BJ (cell line): ENCODE data around the gene ARHGAP40. TPM values are rescaled to one million over a fixed set of nuclear protein-coding genes. Genes with fewer than 3 reads are reported as not detected.

ENCODE experiments used
- CTCF ChIA-PET: fragments of 350-600 bp; formaldehyde crosslinking; extraction: SDS; loops from one replicate; lab custom pipeline; 2021; ENCODE audit warnings: antibody characterized with exemption, inconsistent platforms; lab: Yijun Ruan, JAX
- POLR2A ChIA-PET: fragments of 300-600 bp; sonication (Branson Sonifier 250); formaldehyde crosslinking; extraction: SDS; loops from one replicate; lab custom pipeline; 2021; ENCODE audit warnings: antibody characterized with exemption; lab: Charles Lee
- DNase-seq: peaks from one replicate; pipeline ENCODE4 v3.0.0-alpha.2; 2011; ENCODE audit warnings: low read depth
- H3K27me3 ChIP-seq: 2 replicates; pipeline ENCODE4 v1.6.0; 2011; ENCODE audit warnings: low read length; ENCODE audit not compliant: control insufficient read depth, insufficient read depth
- H3K36me3 ChIP-seq: 2 replicates; pipeline ENCODE4 v1.5.1; 2011; ENCODE audit warnings: low read length; ENCODE audit not compliant: control insufficient read depth, insufficient read depth
- H3K4me3 ChIP-seq: 2 replicates; pipeline ENCODE4 v1.5.1; 2011; ENCODE audit warnings: low read depth, mild to moderate bottlenecking, control low read depth, low read length
- CTCF ChIP-seq: IDR thresholded peaks from 2 replicates; pipeline ENCODE4 v1.5.1; 2011; ENCODE audit warnings: low read depth, mild to moderate bottlenecking, control low read depth, inconsistent platforms, low read length, moderate library complexity; ENCODE audit not compliant: insufficient read depth
- polyA plus RNA-seq: library from polyadenylated mRNA; depleted of rRNA; stranded (reverse); fragments of >200 nt; gene quantifications from 2 replicates; pipeline ENCODE4 v1.2.3, GENCODE V29; 2011

The ARHGAP40 gene
- polyA plus RNA-seq, 1 experiment: not detected

GRCh38 chr20:38617011-38617829, 15.6 kb downstream of the ARHGAP40 start:
- CTCF ChIA-PET: interaction anchor here (1.0 to 1.2 kb wide), 2 partner anchors 14 to 41 kb away, joined by 3 to 5 read pairs; no protein-coding TSS in a partner anchor

GRCh38 chr20:38617830-38618196, 16.2 kb downstream of the ARHGAP40 start:
- Histone ChIP-seq H3K27me3 (peaks cover 16% of the 10 kb centered on the region), H3K36me3 (no peaks in the 10 kb centered on the region), H3K4me3 (no peak overlapping the region)
- CTCF ChIA-PET: interaction anchor here (1.0 to 1.2 kb wide), 2 partner anchors 14 to 41 kb away, joined by 3 to 5 read pairs; no protein-coding TSS in a partner anchor
- no peak for TF ChIP-seq CTCF
- no peak for DNase-seq
- POLR2A ChIA-PET: no interaction called here

More at GRCh38 chr20:38617011-38617829, 15.6 kb downstream of the ARHGAP40 start:
- no peak for TF ChIP-seq CTCF
- Histone ChIP-seq H3K4me3 (no peak overlapping the region), H3K36me3 (no peaks in the 10 kb centered on the region), H3K27me3 (peaks cover 16% of the 10 kb centered on the region)
- no peak for DNase-seq
- POLR2A ChIA-PET: interaction anchor here (0.6 kb wide), 1 partner anchor 54 kb away, joined by 3 read pairs; no protein-coding TSS in a partner anchor

DNA sequence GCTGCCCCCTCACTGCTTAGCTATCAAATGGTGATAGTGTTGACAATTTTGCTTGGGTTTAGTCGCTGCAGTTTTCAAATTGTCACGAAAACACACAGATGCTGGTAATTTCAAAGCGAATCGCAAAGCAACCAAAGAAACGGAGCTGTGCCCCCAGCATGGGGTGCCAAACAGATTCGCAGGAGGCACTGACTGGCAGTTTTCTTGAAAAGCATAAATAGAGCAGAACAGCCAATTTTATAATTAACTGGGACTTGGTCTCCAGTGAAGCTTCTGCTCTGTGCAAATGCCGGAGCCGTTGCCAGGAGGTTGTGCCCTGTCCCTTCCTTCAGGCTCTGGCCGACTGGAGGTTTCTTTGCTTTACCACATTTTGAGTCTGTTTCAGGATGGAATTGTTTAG, 18.8 kb downstream of the ARHGAP40 start:
- H3K36me3 ChIP-seq: no peaks in the 10 kb centered on the region
- no peak overlapping the region for H3K4me3 ChIP-seq
- DNase-seq: no peak
- ChIA-PET POLR2A (no interaction called here), CTCF (interaction anchor here (1.6 kb wide), 1 partner anchor 13 kb away, joined by 5 read pairs; no protein-coding TSS in a partner anchor)
- no peak for TF ChIP-seq CTCF
- H3K27me3 ChIP-seq: peaks cover 15% of the 10 kb centered on the region

DNA sequence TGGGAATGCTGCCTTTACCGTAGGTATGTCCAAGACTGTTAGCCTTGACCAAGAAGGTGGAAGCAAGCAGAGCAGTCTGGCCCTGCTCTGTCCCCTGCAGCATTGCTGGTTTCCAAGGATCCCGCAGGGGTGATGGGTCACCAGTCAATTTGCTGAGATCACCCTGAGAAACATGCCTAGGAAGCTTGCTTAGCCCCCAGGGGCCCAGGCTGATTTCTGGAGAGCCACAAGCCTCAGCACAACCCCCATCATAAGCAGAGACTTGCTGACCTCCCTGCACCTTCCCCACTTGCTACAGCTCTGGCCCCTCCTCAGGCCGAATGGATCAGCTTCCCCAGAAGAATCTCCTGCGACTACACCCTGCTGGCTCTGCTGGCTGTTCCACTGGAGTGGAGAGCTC, 21.5 kb downstream of the ARHGAP40 start:
- no peak for DNase-seq
- H3K4me3 ChIP-seq: no peak overlapping the region
- POLR2A ChIA-PET: no interaction called here
- H3K36me3 ChIP-seq: no peaks in the 10 kb centered on the region
- TF ChIP-seq CTCF: no peak
- CTCF ChIA-PET: interaction anchor here (1.2 kb wide), 1 partner anchor 23 kb away, joined by 4 read pairs; no protein-coding TSS in a partner anchor
- peaks cover 12% of the 10 kb centered on the region for H3K27me3 ChIP-seq

- TF ChIP-seq CTCF: no peak
- H3K36me3 ChIP-seq: no peaks in the 10 kb centered on the region
- ChIA-PET CTCF (no interaction called here), POLR2A (no interaction called here)
- DNase-seq: no peak
- peaks cover 8% of the 10 kb centered on the region for H3K27me3 ChIP-seq
- no peak overlapping the region for H3K4me3 ChIP-seq
Measured at GRCh38 chr20:38624084-38624483, 22.5 kb downstream of the ARHGAP40 start.
